LNCaP clone FGC (cell line): ENCODE data around the gene BCL2L1.

Experiments used
- DNase-seq: peaks from one replicate; pipeline ENCODE4 v3.0.0-alpha.2; 2011; ENCODE audit warnings: low read depth
- H3K4me3 ChIP-seq: 2 replicates; pipeline ENCODE4 v1.5.1; 2011; ENCODE audit warnings: mild to moderate bottlenecking, low read depth, low read length, control low read depth
- TF ChIP-seq, protein P1 (sequence below): IDR thresholded peaks from 2 replicates; pipeline ENCODE4 v1.5.1; 2012; ENCODE audit warnings: mild to moderate bottlenecking; ENCODE audit not compliant: control insufficient read depth, insufficient read depth; ENCODE audit errors: extremely low read depth

The BCL2L1 gene

DNA sequence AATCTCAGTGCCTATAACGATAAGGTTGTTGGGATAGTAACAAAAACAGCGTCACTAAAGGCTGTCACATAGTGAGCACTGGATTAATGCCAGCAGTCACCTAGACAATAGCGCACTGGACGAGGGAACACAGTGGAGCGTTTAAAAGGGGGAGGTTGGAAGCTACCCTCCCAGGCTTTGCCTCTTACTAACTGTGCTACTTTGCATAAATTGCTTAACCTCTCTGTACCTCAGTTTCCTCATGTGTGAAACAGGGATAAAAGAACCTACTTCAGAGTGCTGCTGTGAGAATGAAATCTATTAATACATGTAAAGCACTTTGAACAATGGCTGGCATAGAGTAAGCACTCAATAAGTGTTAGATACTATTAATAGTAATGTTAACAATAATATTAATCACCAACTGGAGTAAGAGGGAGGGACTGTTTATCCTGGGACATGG is 10.5 kb downstream of the BCL2L1 start:
- H3K4me3 ChIP-seq: peak overlapping the region; percentile 28
- DNase-seq: peak; percentile 54
- TF ChIP-seq, protein P1, sequence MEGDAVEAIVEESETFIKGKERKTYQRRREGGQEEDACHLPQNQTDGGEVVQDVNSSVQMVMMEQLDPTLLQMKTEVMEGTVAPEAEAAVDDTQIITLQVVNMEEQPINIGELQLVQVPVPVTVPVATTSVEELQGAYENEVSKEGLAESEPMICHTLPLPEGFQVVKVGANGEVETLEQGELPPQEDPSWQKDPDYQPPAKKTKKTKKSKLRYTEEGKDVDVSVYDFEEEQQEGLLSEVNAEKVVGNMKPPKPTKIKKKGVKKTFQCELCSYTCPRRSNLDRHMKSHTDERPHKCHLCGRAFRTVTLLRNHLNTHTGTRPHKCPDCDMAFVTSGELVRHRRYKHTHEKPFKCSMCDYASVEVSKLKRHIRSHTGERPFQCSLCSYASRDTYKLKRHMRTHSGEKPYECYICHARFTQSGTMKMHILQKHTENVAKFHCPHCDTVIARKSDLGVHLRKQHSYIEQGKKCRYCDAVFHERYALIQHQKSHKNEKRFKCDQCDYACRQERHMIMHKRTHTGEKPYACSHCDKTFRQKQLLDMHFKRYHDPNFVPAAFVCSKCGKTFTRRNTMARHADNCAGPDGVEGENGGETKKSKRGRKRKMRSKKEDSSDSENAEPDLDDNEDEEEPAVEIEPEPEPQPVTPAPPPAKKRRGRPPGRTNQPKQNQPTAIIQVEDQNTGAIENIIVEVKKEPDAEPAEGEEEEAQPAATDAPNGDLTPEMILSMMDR: no peak

DNA sequence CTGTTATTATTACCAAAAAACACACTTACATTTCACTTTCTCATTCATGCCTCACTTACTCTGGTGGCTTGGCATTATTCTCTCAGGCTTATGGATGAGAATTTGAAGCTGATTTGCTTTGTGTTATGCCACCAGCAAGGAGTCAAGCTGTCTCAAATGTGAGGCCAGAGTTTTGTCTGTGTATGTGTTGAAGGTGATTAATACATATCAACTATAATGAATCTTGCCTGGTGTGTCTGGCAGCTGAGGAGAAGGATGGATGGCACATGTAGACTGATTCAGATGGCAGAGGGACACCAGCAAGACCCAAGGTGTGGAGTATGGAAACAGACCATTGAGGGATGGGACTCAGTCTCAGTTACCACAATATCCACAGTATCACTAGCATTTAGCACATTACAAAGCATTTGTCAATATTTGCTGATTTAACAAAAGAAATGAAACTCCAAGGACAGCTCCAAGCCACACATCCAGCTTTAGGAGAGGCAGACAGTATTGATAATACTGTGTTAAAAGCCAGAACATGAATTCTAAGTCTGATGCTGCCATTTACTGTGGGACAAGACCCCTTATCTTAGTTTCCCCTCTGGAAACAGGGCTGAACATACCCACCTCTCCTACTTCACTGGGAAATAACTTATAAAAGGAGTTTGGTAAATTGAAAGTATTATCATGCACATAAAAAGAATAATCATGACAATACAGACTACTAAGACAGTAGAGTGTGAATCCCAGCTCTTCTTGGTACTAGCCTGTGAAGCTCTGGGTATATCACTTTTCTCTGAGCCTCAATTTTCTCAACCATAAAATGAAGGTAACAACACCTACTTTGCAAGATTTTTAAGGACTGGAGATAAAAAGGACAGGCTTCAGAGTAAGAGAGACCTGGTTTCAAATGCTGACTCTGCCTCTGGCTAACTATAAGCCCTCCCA is 11.2 kb downstream of the BCL2L1 start:
- TF ChIP-seq, protein P1: no peak
- DNase-seq: no peak
- no peak overlapping the region for H3K4me3 ChIP-seq

DNA sequence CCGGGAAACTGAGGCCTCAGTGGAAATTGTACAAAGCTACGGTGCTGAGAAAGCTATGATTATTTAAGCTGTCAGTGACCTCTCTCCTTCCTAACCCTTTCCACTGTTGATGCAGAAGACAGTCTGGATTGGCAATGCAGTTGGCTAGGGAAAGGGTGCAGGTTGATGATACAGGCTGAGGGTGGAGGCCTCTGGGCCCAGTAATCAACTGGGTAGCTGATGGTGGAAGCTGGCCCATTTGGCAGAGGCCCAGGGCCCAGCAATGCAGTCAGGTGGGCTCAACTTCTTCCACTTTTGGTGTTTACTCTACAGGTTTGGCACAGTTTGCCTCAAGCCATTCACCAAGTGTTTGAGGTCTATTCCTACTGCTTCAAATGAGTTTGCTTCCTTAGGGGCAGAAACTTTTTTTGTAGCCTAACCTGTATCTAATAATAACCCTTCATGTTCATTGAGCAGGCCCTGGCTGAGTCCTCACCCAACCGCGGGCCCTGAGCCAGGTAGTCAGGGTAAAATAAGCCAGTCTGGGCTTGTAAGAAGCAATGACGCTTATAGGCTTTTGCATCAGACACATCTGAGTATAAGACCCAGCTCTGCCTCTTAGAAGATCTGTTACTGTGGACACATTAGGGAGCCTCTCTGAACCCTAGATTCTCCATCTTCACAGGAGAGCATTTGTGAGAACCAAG is 12.1 kb downstream of the BCL2L1 start:
- no peak for DNase-seq
- H3K4me3 ChIP-seq: no peak overlapping the region
- TF ChIP-seq, protein P1: no peak

DNA sequence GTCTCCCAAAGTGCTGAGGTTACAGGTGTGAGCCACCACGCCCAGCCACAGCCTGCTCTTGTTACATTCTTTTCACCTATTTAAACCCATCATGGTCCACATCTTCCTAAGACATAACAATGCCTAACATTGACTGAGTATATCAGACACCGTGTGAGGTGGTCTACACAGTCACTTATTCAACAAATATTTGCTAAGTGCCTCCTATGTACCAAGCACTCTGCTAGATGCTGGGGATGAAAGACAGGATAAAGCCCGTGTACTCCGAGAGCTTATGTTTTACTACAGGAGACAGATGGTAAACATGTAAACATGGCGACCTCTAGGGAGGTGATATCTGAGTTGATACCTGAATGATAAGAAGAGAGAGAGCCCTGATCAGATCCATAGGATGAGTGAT is 12.7 kb downstream of the BCL2L1 start:
- DNase-seq: no peak
- TF ChIP-seq, protein P1: no peak
- H3K4me3 ChIP-seq: no peak overlapping the region

DNA sequence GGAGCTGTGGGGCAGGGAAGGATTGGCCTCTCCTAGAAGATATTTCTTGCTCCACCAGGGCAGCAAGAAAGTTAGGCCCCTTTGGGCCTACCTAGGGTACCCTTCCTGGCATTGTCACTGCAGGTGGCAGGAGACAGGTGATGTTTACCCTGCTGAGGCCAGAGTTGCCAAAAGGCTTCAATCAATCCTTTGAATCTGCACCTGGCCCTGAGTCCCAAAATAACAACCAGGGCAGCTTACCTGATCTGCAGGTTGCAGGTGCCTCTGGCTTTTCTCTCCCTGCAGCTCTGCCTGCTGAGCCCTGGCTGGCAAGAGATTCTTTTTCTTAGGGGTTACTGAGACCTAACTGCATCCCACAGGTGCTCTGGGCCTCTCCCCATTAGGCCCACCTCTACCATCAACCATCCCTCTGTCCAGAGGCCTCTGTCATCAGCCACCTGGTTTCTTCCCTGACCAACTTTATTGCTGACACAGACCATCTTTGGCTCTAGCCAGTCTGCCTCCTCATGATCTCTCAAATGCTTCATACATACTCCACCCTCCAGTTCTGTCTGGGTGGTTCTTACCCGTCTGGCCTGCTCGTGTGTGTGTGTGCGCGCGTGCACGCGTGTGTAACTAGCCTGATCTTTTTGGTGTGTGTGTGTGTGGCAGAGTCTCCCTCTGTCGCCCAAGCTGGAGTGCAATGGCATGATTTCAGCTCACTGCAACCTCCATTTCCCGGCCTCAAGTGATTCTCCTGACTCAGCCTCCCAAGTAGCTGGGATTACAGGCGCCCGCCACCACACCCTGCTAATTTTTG is 13.7 kb downstream of the BCL2L1 start:
- H3K4me3 ChIP-seq: no peak overlapping the region
- TF ChIP-seq, protein P1: no peak
- DNase-seq: no peak

DNA sequence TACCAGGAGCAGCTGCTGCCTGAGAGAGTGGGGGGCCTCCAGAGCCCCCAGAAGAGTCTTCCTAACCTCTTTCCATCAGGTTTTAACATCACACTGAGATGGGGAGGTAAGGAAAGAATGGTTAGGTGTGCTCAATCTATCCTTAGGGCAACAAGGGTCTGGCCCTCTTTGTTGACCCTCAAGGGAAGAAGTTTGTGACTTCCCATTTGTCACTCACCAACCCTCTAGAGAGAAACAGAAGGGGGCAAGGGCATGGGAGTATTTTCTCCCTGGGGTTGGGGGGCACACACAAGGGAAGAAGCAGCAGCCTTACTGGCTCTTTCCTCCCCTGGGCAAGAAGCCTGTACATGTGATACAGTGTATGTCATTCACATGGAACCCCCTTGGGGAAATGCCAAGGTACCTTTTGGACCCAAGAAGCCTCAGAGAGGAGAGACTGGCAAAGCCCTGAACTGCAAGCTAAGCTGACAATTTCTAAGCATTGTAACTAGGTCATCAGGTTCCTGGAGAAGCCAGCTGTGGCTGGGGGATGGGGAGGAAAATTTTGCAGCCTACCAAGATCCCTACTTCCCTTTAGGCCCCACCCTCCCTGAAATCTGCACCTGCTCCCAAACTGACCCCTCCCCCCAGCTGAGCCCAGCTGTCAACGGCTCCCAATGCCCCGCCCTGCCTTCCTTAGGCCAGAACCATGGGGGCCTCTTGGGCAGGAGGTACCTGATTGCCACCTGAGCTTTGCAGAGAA is 14.5 kb downstream of the BCL2L1 start:
- DNase-seq: no peak
- H3K4me3 ChIP-seq: no peak overlapping the region
- TF ChIP-seq, protein P1: no peak
